OCI-LY1 (cell line): Measurements from ENCODE around the gene BRD1.

ENCODE experiments used
- H2AFZ ChIP-seq: fragments of 200-600 bp; sonication (generic), shearing (Covaris generic); 2 replicates; pipeline ENCODE4 v1.6.0; 2014; ENCODE audit warnings: antibody characterized with exemption, mild to moderate bottlenecking, low read length
- H3F3A ChIP-seq: fragments of 200-600 bp; sonication (generic), shearing (Covaris generic); 2 replicates; pipeline ENCODE4 v1.6.0; 2014; ENCODE audit warnings: mild to moderate bottlenecking, antibody characterized with exemption, low read length, moderate library complexity; ENCODE audit not compliant: insufficient read depth
- H3K27ac ChIP-seq: fragments of 200-600 bp; sonication (generic); 2 replicates; pipeline ENCODE4 v1.5.1; 2014; ENCODE audit warnings: low read length, mixed run types, mild to moderate bottlenecking, low read depth; ENCODE audit not compliant: poor library complexity, severe bottlenecking
- H3K27me3 ChIP-seq: fragments of 200-600 bp; sonication (generic); 2 replicates; pipeline ENCODE4 v1.6.0; 2014; ENCODE audit warnings: antibody characterized with exemption, mild to moderate bottlenecking, low read length, moderate library complexity; ENCODE audit not compliant: insufficient read depth
- H3K36me3 ChIP-seq: fragments of 200-600 bp; sonication (generic); 2 replicates; pipeline ENCODE4 v1.6.1; 2014; ENCODE audit warnings: mild to moderate bottlenecking, antibody characterized with exemption, low read length, moderate library complexity, mixed read lengths; ENCODE audit not compliant: insufficient read depth
- H3K4me1 ChIP-seq: fragments of 200-600 bp; sonication (generic); 2 replicates; pipeline ENCODE4 v1.5.1; 2014; ENCODE audit warnings: mild to moderate bottlenecking, low read length, moderate library complexity; ENCODE audit not compliant: insufficient read depth, severe bottlenecking
- H3K4me2 ChIP-seq: fragments of 200-600 bp; sonication (generic), shearing (Covaris generic); 2 replicates; pipeline ENCODE4 v1.6.1; 2014; ENCODE audit warnings: low read length
- H3K4me3 ChIP-seq: fragments of 200-600 bp; sonication (generic); 2 replicates; pipeline ENCODE4 v1.5.1; 2014; ENCODE audit warnings: low read length, low read depth, mild to moderate bottlenecking, mixed read lengths; ENCODE audit not compliant: poor library complexity, severe bottlenecking
- H3K79me2 ChIP-seq: fragments of 200-600 bp; shearing (Covaris generic); 2 replicates; pipeline ENCODE4 v1.6.1; 2016; ENCODE audit warnings: mixed run types, low read length, mixed read lengths; ENCODE audit not compliant: insufficient read depth
- H3K9ac ChIP-seq: fragments of 200-600 bp; sonication (generic), shearing (Covaris generic); 2 replicates; pipeline ENCODE4 v1.6.1; 2014; ENCODE audit warnings: mild to moderate bottlenecking, low read length, mixed read lengths
- H3K9me2 ChIP-seq: fragments of 200-600 bp; sonication (generic), shearing (Covaris generic); 2 replicates; pipeline ENCODE4 v1.6.1; 2014; ENCODE audit warnings: low read depth, mild to moderate bottlenecking, low read length, mixed read lengths
- H3K9me3 ChIP-seq: fragments of 200-600 bp; shearing (Covaris generic); 2 replicates; pipeline ENCODE4 v1.6.1; 2014; ENCODE audit warnings: low read length, mixed read lengths
- H4K20me1 ChIP-seq: fragments of 200-600 bp; sonication (generic), shearing (Covaris generic); 2 replicates; pipeline ENCODE4 v1.6.0; 2016; ENCODE audit warnings: mild to moderate bottlenecking, low read length; ENCODE audit not compliant: insufficient read depth
- CTCF ChIP-seq: fragments of 200-600 bp; sonication (generic), shearing (Covaris generic); IDR thresholded peaks from 2 replicates; pipeline ENCODE4 v1.5.1; 2017; ENCODE audit warnings: mild to moderate bottlenecking, antibody characterized with exemption, low read length, moderate library complexity, mixed read lengths
- EZH2 ChIP-seq: fragments of 200-600 bp; sonication (generic), shearing (Covaris generic); IDR thresholded peaks from 2 replicates; pipeline ENCODE4 v1.8.0; 2017; ENCODE audit warnings: borderline replicate concordance, mixed run types, mild to moderate bottlenecking, antibody characterized with exemption, low read length, moderate library complexity, mixed read lengths

The BRD1 gene

GRCh38 chr22:49736538-49736937, 91.1 kb downstream of the BRD1 start:
- no peak overlapping the region for H3K4me2 ChIP-seq
- no peak overlapping the region for H2AFZ ChIP-seq
- no peaks in the 10 kb centered on the region for H3K79me2 ChIP-seq
- H4K20me1 ChIP-seq, result no peaks in the 10 kb centered on the region
- H3K4me3 ChIP-seq, result no peak overlapping the region
- H3K27me3 ChIP-seq, result peaks cover 9% of the 10 kb centered on the region; the same call in 1 of the 2 replicates
- H3K9me3 ChIP-seq, result peaks cover 6% of the 10 kb centered on the region
- H3K9me2 ChIP-seq, result no peaks in the 10 kb centered on the region
- H3K27ac ChIP-seq, result no peak overlapping the region
- H3K9ac ChIP-seq, result no peak overlapping the region
- H3K4me1 ChIP-seq, result no peaks in the 10 kb centered on the region
- H3F3A ChIP-seq, result no peaks in the 10 kb centered on the region
- TF ChIP-seq EZH2 (no peak), CTCF (no peak)
- no peaks in the 10 kb centered on the region for H3K36me3 ChIP-seq

- Histone ChIP-seq H3K4me3 (no peak overlapping the region), H3K79me2 (no peaks in the 10 kb centered on the region), H3K36me3 (no peaks in the 10 kb centered on the region), H3K9me3 (peaks cover 6% of the 10 kb centered on the region), H3K27me3 (peaks cover 9% of the 10 kb centered on the region; the same call in 1 of the 2 replicates), H3K9ac (no peak overlapping the region), H3K27ac (no peak overlapping the region), H2AFZ (no peak overlapping the region), H3K4me1 (no peaks in the 10 kb centered on the region), H3K9me2 (no peaks in the 10 kb centered on the region), H4K20me1 (no peaks in the 10 kb centered on the region), H3F3A (no peaks in the 10 kb centered on the region), H3K4me2 (no peak overlapping the region)
- TF ChIP-seq EZH2 (no peak), CTCF (no peak)
Observed at GRCh38 chr22:49735901-49736421, 91.7 kb downstream of the BRD1 start.

GRCh38 chr22:49735411-49735900, 92.2 kb downstream of the BRD1 start:
- H3K4me1 ChIP-seq, result no peaks in the 10 kb centered on the region
- no peak overlapping the region for H3K9ac ChIP-seq
- H3K27ac ChIP-seq, result no peak overlapping the region
- H3F3A ChIP-seq, result no peaks in the 10 kb centered on the region
- H3K36me3 ChIP-seq, result no peaks in the 10 kb centered on the region
- H4K20me1 ChIP-seq, result no peaks in the 10 kb centered on the region
- TF ChIP-seq EZH2 (no peak), CTCF (no peak)
- H3K4me2 ChIP-seq, result no peak overlapping the region
- no peaks in the 10 kb centered on the region for H3K9me2 ChIP-seq
- no peaks in the 10 kb centered on the region for H3K79me2 ChIP-seq
- H2AFZ ChIP-seq, result no peak overlapping the region
- peaks cover 9% of the 10 kb centered on the region; the same call in 1 of the 2 replicates for H3K27me3 ChIP-seq
- H3K4me3 ChIP-seq, result no peak overlapping the region
- peaks cover 6% of the 10 kb centered on the region for H3K9me3 ChIP-seq
